ENCODE data around the gene PDIA2.
A peak's percentile ranks its signal among the peaks of the same experiment; 100 is the strongest.
"Not testable (repeated sequence)": the region's sequence is repeated elsewhere in the genome, so short reads cannot be mapped to it uniquely, and the experiment has no call there.

PDIA2 gene

DNA sequence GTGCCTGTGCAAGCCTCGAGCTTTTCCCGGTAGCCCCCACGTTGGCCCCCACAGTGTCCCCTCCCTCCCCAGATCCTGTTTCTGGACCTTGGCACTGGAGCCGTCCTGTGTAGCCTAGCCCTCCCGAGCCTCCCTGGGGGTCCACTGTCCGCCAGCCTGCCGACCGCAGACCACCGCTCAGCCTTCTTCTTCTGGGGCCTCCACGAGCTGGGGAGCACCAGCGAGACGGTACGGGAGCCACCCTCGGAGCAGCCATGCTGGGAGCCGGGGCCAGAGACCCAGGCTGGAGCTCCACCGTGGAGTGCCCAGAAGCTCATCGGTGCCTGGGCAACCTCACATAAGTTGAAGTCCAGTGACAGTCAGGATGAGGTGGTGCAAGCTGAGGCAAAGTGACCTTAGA, 19.0 kb upstream of the PDIA2 start:
- DNase-seq (ENCODE audit: low spot score) = no peak

DNA sequence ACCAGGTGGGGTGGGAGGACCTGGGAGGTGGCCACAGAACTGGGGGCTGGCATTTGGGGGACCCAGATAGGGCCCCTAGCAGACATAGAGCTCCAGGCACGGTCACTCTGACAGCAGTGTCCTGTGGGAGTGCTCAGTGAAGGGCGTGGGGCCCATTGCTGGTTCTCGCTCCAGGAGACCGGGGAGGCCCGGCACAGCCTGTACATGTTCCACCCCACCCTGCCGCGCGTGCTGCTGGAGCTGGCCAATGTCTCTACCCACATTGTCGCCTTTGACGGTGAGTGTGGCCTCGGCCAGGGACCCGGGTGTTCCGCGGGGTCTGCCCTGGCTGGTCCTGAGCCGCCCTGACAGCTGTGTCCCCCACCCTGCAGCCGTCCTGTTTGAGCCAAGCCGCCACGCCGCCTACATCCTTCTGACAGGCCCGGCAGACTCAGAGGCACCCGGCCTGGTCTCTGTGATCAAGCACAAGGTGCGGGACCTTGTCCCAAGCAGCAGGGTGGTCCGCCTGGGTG, 18.5 kb upstream of the PDIA2 start:
- DNase-seq (ENCODE audit: low spot score) = no peak

DNA sequence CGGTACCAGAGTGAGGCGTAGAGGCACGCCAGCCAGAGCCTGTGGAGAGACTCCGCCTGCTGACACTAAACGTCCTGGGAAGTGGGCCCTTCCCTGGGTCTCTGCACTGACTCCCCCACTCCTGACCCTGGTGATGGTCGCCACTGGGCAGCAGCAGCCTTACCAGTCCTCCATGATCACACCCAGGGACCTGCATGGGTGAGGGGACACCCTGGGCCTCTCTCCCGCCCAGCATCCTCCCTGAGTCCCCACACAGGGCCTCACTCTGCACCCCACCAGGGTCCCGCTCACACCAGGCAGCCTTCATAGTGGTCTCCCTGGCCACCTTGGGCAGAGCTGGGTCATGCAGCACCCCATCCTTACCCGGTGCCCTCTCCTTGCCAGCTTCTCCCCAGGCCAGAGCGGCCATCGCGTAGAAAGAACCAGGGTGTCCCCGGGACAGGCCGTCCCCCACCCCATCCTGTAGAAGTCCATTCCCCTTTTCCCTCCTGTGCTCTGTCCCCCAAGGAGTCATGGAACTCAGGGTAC, 17.9 kb upstream of the PDIA2 start:
- DNase-seq (ENCODE audit: low spot score) = no peak

DNA sequence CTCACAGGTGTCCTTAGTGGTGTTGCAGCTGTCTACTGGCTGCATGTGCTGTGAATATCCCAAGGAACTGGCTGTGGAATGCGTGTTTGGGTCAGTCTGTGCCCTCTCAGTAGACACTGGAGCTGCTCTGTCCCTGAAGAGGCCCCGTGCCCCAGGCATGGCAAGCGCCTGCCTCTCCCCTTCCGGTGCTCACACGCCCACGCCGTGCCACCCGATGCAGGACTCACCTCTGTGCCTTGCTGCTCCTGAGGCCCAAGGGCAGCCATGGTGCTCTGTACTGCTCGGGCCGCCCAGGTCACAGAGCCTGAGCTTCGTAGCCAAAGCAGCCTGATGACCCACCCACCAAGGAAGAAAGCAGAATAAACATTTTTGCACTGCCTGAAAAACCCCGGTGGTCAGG, 17.3 kb upstream of the PDIA2 start:
- DNase-seq (ENCODE audit: low spot score) = no peak

DNA sequence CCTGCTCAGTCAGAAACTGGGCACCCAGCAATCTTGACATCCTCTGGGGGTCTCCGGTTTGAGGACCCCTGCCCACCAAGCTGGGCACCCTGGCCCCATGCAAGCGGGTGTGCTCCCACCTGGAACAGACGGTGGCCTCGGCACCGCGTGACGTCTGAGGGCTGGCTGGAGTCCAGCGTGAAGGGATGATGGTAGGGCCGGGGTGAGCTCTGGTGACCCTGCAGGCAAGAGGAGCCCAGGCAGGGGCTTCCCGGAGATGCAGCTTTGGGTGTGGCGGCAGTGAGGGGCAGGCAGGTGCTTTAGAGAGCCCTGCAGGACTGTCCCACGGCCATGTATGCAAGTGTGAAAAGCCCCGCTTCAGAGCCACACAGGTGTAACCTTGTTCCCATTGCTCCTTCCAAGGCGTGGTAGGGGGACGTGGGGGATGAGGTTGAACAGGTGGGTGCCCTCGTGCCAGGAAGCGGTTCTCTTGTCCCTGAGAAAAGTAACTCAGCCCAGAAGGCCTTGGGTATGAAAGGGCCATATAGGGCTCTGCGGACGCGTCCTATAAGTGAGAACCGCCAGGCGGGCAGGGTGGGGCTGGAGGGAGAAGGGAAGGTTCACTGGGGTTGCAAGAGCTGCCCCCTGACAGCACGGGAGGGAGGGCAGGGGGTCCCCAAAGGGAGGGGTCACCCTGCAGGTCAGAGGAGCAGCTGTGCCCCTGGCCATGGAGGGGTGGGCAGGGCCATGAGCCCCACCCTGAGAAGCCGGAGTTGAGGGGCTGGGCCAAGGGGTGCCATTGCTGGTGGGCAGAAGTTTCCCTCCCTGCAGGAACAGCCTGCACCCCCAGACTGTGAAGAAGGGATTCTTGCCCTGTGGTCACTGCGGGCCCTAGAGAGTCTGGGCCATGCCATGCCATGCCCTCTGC, 16.5 kb upstream of the PDIA2 start:
- no peak for DNase-seq (ENCODE audit: low spot score)

DNA sequence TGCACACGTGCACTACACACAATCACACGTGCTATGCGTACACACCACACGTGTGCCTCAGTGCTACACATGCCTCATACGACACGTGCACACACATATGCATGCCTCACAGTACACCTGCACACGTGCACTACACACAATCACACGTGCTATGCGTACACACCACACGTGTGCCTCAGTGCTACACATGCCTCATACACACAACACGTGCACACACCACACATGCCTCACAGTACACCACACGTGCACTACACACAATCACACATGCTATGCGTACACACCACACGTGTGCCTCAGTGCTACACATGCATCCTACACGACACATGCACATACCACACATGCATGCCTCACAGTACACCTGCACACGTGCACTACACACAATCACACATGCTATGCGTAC, 15.4 kb upstream of the PDIA2 start:
- not testable (repeated sequence) for DNase-seq (ENCODE audit: low spot score)

DNA sequence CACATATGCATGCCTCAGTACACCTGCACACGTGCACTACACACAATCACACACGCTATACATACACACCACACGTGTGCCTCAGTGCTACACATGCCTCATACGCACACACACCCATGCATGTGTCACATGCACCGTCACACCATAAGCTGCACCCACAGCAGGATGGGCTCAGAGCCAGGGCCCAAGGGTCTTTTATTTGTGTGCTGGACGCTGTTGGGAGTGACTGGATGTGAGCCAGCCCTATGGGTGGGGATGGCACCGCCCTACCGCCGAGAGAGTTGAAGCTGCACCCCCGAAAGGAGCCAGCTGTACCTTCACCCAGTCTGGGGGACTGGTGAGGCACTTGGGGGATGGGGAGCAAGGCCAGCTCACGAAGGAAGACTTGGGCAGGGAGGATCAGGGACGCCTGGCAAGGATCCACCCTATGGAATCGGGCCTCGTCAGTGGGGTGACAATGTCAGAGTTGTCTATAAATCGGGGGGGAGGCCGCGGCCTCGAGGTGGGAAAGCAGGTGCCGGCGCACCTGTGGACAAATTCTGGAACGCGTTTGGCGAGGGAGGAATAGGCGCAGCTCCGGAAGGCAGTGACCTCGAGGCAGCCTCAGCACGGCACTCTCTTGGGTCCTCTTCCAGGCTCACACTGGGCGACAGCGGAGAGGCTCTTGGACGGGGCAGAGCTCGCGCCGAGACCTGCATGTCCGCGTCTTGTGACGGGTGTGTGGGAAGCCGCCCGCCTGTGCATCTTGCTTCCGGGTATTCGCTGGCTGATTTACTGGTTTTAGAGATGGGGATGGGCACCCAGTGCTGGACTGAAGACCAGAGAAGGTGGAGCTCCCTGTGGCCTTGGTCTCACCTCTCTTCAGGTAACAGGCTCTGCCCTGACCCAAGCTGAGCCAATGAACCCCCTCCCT, 14.6 kb upstream of the PDIA2 start:
- peak; percentile 25 for DNase-seq (ENCODE audit: low spot score)

DNA sequence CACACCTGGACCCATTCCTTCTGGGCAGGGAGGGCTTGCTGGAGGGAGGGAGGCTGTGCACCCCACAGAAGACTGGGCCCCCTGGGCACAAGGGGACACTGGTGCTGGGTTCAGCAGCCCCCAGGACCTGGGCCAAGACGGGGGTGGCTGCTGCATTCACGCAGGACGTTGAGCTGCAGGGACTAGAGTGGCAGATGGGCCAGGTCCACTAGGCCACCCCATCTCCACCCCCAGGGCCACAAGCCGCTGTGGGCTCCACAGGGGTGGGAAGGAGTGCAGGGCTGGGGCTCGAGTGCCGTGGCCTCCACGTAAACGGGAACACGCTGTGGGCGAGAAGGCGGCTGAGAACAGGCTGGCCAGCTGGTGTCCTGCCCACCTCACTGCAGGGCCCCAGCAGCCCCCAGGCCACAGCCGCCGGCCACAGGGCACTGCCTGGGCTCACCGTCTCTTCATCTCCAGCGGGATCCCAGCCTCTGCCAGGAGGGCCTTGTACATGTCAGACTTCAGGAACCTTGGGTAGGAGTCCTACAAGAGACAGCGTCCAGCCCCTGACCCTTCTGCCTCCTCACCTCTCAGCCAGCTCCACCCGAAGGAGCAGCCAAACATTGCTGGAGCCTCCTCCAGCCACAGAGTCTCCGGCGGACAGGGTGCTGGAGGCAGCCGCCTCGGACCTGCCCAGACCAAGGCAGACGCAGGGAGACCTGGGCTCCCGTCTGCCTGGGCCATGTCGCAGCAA, 13.7 kb upstream of the PDIA2 start:
- no peak for DNase-seq (ENCODE audit: low spot score)

DNA sequence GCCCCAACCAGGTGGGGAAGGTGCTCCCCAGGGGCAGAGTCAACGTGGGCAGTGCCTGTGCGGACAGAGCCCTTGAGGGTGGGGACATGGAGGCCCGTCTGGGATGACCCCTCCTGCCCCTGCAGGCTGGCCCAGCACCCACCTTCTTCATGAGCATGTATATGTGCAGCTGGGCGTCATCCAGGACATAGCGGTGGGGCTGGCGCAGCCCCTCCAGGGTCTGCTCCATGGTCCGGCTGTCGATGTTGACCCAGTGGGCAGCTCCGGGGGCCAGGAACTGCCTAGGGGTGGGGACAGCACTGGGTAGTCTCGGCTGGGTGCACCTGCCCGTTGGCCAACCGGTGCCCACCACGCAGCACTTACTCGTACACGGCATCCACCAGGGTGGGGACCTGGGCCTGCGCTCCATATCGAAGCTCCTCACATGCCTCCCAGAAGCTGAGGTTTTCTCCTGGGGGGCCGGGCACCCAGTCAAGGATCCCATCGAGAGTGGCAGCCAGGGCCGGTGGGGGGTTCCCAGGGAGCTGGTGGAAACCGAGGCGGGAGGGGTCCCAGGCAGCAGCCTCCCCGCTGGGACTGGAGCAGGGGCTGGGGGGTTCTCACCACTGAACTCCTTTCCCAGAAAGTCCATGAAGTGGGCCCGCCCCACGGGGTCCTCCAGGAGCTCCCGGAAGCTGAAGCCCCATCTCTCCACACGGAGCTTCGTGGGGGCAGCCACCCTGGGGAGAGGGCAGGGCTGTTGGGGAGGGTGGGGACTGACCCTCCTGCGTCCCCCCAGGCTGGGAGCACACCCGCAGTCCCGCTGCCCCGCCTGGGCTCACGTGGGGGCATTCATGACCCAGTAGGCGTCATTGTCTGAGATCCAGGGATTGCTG, 12.3 kb upstream of the PDIA2 start:
- DNase-seq (ENCODE audit: low spot score) = no peak

DNA sequence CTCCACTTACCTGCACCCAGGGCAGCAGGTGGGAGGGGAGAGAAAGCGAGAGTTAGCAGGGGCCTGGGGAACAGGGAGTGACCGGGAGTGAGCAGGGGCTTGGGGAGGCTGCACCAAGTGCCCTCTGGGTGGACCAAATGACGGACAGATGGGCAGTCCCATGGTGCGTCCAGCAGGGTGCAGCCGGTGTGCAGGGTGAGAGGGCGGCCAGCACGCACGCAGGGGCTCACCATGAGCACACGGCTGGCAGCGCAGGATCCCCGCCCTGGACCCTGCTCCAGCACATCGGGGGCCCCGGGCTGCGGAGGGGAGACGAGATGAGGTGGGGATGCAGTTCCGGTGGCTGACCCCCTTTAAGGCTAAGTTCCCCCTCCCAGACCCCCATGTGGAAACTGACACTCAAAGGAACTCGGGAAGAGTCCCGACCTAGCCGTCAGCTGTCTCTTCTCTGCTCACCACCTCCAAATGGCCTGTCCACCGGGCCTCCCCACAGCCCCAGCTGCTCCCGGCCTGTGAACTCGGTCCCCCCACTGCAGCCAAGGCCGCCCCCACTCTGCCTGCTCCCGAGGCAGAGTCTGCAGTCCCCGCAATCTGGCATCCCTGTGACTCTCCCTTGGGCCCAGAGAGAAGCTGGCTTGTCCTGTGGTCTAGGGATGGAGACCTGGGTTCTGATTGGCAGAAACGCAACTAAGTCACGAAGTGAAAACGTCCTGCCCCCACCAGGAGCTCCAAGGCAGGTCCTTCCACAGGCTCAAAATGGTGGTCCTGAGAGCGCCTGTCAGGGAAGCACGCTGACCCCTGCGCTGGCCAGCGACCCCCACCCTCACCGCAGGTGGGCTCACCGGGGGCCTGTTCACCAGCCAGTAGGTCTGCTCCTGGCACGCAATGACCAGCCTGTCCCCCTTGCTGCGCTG, 10.1 kb upstream of the PDIA2 start:
- DNase-seq (ENCODE audit: low spot score) = no peak

DNA sequence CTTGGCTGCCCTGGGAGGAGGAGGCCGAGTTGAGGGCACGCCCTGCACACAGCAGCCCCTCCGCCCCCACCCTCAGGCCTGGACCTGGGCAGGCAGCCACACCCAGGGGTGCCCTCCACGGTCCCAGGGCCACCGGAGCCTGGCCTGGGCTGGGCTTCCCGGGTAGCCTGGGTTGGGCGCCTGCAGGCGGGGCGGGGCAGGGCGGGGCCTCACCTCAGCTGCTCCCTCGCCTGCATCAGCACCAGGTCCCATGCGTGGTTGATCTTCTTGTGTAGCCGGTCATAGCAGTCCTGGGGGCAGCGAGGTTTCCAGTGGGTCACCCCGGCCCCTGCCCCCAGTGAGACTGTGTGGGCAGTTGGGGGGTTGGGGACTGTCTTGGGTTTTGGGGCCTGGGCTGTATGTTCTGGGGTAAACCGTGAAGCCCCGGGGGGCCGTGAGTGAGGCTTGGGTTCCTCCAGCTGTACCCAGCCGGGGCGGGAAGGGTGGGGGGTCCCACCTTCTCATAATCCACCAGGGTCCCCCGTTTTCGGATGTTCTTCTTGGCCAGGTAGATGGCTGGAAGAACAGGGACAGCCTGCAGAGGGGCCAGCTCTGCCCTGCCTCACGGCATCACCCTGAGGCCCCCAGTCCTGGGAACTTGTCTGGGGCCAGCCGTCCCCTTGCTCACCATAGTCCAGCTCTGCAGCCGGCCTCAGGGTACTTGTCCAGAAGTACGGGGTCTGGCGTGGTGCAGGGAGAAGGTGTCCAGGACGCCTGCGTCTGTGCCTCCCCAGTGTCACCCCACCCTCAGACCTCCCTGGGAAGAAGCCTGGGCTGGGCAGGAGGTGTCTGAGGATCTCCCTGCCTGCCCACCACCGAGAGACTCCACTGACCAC, 9.2 kb upstream of the PDIA2 start:
- peak; percentile 46 for DNase-seq (ENCODE audit: low spot score)

DNA sequence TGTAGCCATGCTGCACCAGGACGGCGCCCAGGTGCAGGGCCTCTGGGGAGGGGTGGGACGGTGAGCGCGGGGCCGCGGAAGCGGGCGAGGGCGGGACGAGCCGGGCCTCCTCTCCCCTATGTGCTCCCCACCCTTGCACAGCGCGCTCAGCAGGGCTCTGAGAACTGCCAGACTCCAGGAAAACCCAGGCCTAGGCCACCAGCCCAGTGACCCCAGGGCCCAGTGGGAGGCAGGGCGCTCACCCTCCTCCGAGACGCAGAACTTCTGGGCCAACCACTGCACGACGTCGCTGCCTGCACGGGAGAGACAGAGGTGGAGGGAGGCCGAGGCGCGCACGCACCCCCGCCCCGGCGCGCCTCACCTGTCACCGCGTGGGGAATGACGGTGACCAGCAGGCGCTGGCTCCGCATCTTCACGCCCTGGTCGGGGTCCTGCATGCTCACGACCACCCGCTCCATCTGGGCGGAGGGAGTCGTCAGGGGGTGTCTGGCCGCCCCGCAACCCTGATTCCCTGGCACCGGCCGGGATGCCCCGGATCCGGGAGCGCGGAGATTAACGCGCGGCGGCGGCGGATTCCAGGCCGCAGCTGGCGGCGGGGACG, 7.8 kb upstream of the PDIA2 start:
- DNase-seq (ENCODE audit: low spot score) = no peak

DNA sequence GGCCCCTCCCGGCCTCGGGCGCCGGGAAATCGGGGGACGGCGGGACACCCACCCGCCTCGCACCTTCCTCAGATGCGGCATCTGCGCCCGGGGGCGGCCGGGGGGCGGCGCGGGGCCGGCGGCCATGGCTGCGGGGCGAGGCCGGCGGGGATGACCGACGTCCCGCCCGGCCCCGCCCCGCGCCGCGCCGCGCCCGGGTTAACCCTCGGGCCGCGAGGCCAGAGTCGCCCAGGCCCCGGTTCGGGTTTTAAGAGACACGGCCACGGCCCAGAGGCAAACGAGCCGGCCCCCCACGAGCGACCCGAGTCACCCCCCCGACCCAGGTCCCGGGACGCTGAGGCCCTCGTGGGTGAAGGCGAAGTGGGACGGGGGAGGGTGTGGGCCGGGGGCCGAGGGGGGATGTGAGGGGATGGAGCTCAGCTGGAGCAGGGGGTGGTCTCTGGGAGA, 7.2 kb upstream of the PDIA2 start, which contains the start of gene RGS11:
Gene RGS11, minus strand, starts transcription at position 159 of the 447 bp plus-strand sequence. Its CDS starts 33 bp downstream, at position 126.
- DNase-seq (ENCODE audit: low spot score) = peak; percentile 22

DNA sequence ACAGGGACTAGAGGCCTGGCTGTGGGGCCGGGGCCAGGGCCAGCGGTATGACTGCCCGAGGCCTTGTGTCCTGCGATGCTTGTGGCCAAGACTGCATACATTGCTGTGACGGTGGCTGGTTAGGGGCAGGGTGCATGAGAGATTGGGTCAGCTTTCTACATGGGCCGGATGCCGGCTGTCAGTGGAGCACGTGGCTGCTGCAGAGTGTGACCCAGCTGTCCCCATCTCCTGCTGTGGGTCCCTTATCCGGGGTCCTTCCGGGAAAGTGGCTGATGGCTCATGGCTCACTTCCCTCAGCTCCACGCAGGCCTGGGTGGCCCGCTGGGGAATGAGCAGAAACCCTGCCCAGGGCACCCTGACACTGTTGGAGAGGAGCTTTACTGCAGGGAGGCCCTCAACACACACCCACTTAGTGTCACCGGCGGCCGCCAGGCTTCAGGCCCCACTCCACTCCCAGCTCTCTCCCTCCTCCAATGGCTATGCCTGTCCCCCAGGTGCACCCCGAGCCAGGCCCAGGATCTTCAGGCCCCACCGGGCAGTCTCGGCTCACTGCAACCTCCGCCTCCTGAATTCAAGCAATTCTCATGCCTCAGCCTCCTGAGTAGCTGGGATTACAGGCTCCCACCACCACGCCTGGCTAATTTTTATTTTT, 6.4 kb upstream of the PDIA2 start:
- no peak for DNase-seq (ENCODE audit: low spot score)

DNA sequence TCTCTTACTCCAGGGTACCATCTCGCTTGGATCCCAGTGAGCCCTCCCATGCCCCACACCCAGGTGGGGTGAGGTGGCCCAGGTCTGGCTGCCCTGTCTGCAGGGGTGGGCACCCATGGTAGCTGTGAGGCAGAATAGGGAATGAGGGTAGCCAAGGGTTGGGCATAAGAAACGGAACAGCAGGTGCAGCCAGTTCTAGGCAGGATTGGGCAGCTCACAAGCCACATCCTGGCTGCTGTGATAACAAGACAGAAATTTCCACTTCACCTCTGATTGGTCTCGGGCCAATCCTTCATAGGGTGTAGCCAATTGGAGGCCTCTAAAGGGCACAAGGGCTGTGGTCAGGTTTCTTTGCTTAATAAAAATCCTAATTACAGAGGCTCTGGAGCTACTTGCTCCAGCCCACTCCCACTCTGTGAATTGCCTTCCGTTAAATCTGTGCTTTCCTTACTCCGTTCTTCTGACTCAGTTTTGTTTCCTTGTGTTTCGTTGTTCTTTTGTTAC, 4.0 kb upstream of the PDIA2 start:
- no peak for DNase-seq (ENCODE audit: low spot score)

DNA sequence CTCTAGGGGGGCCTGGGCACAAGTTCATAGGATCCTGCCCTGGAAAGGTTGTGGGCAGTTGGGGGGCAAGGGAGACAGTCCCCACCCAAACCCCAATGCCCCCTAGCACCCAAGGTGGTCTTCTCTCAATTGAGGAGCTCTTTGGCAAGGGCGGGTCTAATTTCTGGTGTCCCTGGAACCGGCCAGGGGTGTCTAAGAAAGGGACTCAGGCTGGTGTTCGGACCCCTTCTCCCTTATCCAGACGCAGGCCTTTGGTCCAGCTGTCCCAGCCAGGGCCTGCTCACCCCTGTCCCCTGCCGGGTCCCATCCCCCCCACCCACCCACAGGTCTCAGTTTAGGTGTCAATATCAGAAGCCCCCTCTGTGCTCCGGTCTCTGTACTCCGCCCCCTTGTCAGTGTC, 3.4 kb upstream of the PDIA2 start:
- DNase-seq (ENCODE audit: low spot score) = no peak

DNA sequence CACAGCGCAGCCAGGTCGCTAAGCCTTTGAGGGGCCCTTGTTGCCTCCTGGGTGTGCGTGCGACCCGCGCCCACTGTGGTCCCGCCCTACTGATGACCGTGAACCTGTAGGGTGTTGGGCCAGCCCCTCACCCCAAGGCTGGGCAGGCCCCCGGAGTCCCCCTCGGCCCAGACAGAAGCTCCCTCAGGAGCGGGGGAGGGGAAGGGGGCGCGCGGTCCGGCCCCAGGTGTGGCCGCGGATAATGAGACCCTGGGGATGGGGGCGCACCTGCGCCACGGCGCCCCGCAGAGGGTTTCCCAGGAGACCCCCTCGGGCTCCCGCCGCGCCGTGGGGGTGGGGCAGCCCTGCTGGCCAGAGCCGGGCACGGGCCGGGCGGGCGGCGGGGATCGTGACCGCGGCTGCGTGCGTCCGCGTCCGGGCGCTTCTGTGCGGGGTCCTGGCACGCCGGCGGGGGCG, 2.9 kb upstream of the PDIA2 start:
- no peak for DNase-seq (ENCODE audit: low spot score)

All from LoVo (cell line).